ENCODE results near the gene ARHGAP26.

Gene ARHGAP26

DNA sequence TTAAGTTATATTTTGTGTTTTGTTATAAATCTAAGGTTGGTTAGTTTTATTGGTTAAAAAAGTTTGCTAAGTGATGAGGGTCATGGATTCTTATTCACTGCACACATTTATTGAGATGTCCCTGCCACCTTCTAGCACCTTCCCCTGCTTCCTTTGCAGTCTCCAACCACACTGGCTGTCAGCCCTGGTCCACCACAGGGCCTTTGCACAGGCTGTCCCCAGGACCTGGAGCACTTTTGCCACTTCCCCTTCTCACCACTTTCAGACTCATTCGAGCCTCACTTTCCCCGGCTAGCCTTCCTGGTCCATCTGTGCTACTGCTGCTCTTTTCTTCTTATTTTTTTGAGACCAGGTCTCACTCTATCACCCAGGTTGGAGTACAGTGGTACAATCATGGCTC is 45.3 kb downstream of the ARHGAP26 start:
- no peak for DNase-seq

DNA sequence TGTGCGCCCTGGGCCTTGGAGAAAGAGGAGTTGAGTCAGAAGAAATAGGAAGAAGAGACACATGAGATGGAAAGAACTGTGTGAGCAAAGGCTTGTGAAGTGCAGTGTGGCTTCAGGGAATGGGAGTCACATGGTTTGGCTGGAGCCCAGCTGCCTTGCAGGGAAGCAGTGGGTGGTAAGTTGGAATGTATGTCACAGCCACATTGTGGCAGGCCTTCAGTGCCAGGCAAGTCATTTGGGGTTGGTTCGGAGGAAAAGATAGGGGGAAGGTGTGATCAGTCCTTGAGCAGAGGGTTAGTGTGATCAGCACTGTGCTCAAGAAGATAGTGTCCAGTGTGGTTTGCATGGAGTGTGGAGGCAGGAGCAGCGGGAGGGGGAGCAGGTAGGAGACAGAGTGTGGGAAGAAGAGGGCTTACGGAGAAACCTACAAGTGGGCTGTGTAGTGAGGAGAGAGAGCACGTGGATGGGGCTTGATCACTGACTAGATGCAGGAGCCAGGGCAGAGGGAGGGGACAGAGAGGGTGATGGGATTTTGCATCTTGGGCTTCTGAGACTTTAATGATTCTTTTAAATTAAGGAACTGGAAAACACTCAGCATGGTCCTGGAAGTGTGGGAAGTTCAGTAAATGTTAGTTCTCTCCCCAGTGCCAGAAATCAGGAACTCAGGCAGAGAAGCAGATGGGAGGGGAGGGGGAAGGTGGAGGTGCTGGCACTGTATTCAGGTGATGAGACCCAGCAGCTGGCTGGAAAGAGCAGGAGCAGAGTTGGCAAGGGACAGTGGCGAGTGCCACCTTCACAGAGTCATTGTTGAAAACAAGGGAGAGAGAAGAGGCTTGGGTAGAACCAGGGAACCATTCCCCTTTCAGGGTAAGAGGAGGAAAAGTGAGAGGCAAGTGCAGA is 46.6 kb downstream of the ARHGAP26 start:
- DNase-seq = no peak

GRCh38 chr5:142817949-142818431 is 47.8 kb downstream of the ARHGAP26 start:
- DNase-seq = no peak

- no peak for DNase-seq
Observed at GRCh38 chr5:142819292-142819691, 49.1 kb downstream of the ARHGAP26 start.

- DNase-seq = no peak
Observed at GRCh38 chr5:142819825-142820224, 49.6 kb downstream of the ARHGAP26 start.

GRCh38 chr5:142820447-142820846 is 50.3 kb downstream of the ARHGAP26 start:
- DNase-seq = no peak

GRCh38 chr5:142821034-142821732 is 51.0 kb downstream of the ARHGAP26 start:
- DNase-seq = no peak

- peak; percentile 59 to 88 for DNase-seq
Observed at GRCh38 chr5:142821733-142822487, 51.7 kb downstream of the ARHGAP26 start.

GRCh38 chr5:142823126-142823525 is 52.9 kb downstream of the ARHGAP26 start:
- no peak for DNase-seq

GRCh38 chr5:142823806-142824205 is 53.6 kb downstream of the ARHGAP26 start:
- no peak for DNase-seq

DNA sequence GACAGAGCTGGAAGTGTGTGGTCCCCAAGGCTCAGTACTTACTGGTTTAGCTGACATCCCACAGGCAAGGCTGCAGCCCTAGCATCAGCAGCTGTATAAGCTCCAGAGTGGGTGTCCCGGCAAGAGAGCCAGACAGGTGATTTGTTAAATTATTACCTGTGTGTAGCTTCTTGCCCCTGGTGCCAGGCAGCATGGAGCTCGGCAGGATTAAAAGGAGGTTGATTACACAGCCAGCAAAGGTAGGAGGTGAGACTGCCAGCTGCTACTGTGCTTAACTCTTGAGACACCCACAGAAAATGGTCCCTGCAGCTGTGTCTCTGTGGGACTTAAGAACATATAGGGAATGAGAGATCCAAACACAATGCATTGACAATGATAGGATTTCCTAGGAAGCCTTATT is 54.2 kb downstream of the ARHGAP26 start:
- DNase-seq = no peak

DNA sequence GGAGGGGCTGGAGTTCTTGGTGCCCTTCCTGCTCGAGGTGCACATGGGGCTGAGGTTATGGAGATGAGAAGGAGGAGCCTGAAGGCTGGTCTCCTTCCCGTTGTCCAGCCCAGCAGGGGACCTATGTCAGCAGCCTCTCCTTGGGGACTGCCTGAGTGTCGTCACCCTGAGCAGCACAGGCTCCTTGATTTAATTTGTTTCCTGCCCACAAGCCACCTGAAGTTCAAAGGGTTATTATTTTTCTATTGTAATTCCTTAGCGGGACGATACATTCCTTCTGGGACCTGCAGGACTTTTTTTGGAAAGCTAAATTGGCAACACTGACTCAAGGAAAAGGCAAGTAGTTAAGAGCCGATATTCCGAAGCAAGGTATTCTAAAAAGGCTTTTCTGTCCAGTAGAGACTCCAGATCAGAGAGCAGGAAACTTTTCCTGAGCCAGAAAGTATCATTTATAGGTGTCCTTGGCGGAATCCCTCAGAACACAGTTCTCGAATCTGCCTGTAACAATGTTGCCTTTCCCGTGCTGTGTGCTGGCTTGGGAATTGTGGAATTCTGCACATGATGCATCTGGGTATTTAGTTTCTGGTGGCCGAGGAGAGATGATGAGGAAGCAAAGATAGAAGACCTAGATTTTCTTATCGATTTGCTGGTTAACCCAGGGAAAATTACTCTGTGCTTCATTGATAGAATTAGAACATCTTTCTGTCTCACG is 55.4 kb downstream of the ARHGAP26 start:
- DNase-seq = no peak

DNA sequence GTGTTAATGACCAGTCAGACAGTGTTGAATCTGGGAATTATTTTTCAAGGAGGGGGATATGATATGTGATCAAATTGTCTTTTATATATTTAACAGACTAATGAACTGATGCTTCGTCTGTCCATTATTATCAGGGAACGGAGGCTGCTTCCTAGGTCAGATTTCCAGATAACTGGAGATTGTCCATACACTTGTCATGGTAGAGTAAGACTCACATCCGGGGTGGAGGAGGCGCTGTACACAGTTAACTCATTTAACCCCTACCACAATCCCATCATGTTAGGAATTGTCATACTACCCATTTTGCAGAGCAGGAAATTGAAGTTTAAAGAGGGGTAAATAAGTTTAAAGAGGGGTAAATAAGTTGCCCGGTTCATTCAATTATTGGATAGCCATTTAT is 55.9 kb downstream of the ARHGAP26 start:
- DNase-seq = no peak

- peak; percentile 50 to 84 for DNase-seq
Observed at GRCh38 chr5:142826741-142827492, 56.7 kb downstream of the ARHGAP26 start.

DNA sequence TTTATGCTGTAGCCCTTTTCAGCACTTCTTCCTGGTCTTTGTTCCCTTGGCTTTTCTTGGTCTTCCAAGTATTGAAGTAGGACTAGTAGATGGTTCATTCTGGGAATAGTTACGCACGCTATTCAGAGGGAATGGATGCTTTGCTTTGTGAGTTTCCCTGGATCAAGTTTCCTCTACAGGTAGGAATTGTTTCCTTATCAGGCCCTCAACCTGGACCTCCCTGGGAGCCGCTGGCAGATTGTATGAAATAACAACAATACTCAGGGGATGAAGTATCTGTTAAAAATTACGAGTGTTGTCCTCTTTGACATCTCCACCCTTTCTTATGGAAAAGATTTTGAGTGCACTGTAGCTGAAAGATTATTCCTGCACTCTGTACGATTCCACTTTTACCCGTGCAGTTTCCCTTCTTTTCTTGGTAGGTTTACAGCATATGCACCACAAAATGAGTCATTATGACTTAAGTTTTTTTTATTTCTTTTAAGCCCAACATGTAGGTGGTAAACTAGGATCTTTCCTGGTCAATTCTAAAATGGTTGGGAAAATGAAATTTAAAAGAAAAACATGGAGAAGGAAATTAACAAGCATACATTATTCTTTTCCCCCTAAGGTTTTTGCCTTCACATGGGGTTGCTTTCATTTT is 57.9 kb downstream of the ARHGAP26 start:
- no peak for DNase-seq

GRCh38 chr5:142828797-142829535 is 58.8 kb downstream of the ARHGAP26 start:
- DNase-seq = no peak

GRCh38 chr5:142829801-142830220 is 59.6 kb downstream of the ARHGAP26 start:
- no peak for DNase-seq

- DNase-seq = no peak
Observed at GRCh38 chr5:142830241-142831008, 60.2 kb downstream of the ARHGAP26 start.

DNA sequence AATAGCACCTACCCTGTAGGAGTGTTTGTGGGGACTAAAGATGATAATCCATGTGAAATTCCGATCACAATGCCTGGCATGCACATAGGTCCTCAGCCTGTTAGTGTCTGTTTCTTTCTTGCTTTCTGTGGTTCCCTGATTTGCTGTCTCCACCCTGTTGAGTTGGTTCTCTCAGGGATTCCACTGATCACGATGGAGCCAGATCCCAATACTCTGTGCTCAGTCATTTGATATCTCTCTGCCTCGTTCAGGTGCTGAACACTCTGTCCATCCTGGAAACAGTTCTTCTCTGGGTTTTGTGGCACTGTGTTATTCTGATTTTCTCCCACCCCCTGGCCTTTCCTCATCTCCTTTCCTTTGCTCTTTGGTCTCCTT is 60.8 kb downstream of the ARHGAP26 start:
- DNase-seq = no peak

GRCh38 chr5:142832263-142832662 is 62.1 kb downstream of the ARHGAP26 start:
- no peak for DNase-seq

Data from SW 1271 (cell line).